Keratinocyte (primary cell): Measurements from ENCODE around the gene FBXO10. TPM values are rescaled to one million over a fixed set of nuclear protein-coding genes. Genes with fewer than 3 reads are reported as not detected.

Experiments
- DNase-seq: peaks from one replicate; pipeline ENCODE4 v3.0.0-alpha.2; 2011; ENCODE audit warnings: low read depth, missing footprints, low spot score
- FAIRE-seq: peaks from 2 replicates; lab custom pipeline; 2011; peaks lifted over from hg19 to GRCh38; lab: Jason Lieb, UNC
- H2AFZ ChIP-seq: 2 replicates; pipeline ENCODE4 v1.6.0; 2012; ENCODE audit warnings: low read length, control low read depth, inconsistent platforms; ENCODE audit not compliant: control insufficient read depth
- H3K27ac ChIP-seq: 2 replicates; pipeline ENCODE4 v1.5.1; 2011; ENCODE audit warnings: low read length; ENCODE audit not compliant: control insufficient read depth, insufficient read depth
- H3K27me3 ChIP-seq: 3 replicates; pipeline ENCODE4 v1.6.0; 2011; ENCODE audit warnings: low read length; ENCODE audit not compliant: control insufficient read depth, insufficient read depth; ENCODE audit errors: extremely low read depth
- H3K36me3 ChIP-seq, 2 experiments: 2 replicates in 1 of 2; 3 replicates in 1 of 2; pipeline ENCODE4 v1.5.1; 2011; ENCODE audit warnings: low read length in 2 of 2, mild to moderate bottlenecking in 1 of 2; ENCODE audit not compliant: control insufficient read depth in 2 of 2, insufficient read depth in 2 of 2; ENCODE audit errors: extremely low read depth in 1 of 2
- H3K4me1 ChIP-seq: 3 replicates; pipeline ENCODE4 v1.5.1; 2011; ENCODE audit warnings: low read length; ENCODE audit not compliant: control insufficient read depth, insufficient read depth; ENCODE audit errors: extremely low read depth
- H3K4me2 ChIP-seq: 3 replicates; pipeline ENCODE4 v1.6.0; 2011; ENCODE audit warnings: low read depth, low read length; ENCODE audit not compliant: control insufficient read depth, insufficient read depth; ENCODE audit errors: extremely low read depth
- H3K4me3 ChIP-seq, 3 experiments: fragments of 200-600 bp in 1 of 3; sonication (generic) in 1 of 3; 2 replicates in 2 of 3; 3 replicates in 1 of 3; pipeline ENCODE4 v1.5.1; 2011 to 2016; ENCODE audit warnings: low read length in 3 of 3, mild to moderate bottlenecking in 3 of 3, control low read depth in 2 of 3, inconsistent platforms in 1 of 3, low read depth in 1 of 3, mixed read lengths in 1 of 3, mixed run types in 1 of 3, moderate library complexity in 1 of 3; ENCODE audit not compliant: control insufficient read depth in 2 of 3, insufficient read depth in 2 of 3; ENCODE audit errors: extremely low read depth in 1 of 3
- H3K79me2 ChIP-seq: 2 replicates; pipeline ENCODE4 v1.6.0; 2012; ENCODE audit warnings: low read length; ENCODE audit not compliant: control insufficient read depth, insufficient read depth
- H3K9ac ChIP-seq: 3 replicates; pipeline ENCODE4 v1.6.0; 2011; ENCODE audit warnings: low read length; ENCODE audit not compliant: control insufficient read depth, insufficient read depth; ENCODE audit errors: extremely low read depth
- H3K9me1 ChIP-seq: 3 replicates; pipeline ENCODE4 v1.6.0; 2011; ENCODE audit warnings: low read length; ENCODE audit not compliant: control insufficient read depth, insufficient read depth; ENCODE audit errors: extremely low read depth
- H3K9me3 ChIP-seq: 2 replicates; pipeline ENCODE4 v1.5.1; 2012; ENCODE audit warnings: low read depth, low read length; ENCODE audit not compliant: control insufficient read depth
- H4K20me1 ChIP-seq: 3 replicates; pipeline ENCODE4 v1.6.0; 2011; ENCODE audit warnings: low read length; ENCODE audit not compliant: control insufficient read depth, insufficient read depth; ENCODE audit errors: extremely low read depth
- EZH2 ChIP-seq: IDR thresholded peaks from one replicate; pipeline ENCODE4 v1.6.1; 2012; ENCODE audit warnings: inconsistent platforms, mild to moderate bottlenecking, low read length, moderate library complexity
- dilution Hi-C: fragments of 300-500 bp; cut with MboI; formaldehyde crosslinking; loops from one replicate; pipeline ENCODE4 v1.7.0; 2020; ENCODE audit warnings: low sequenced_read_pairs; ENCODE audit not compliant: extremely low pct_ligation_motif_present
- polyA plus RNA-seq, 5 experiments: library from polyadenylated mRNA; depleted of rRNA in 3 of 5; stranded (reverse) in 3 of 5; stranded (forward) in 1 of 5; unstranded in 1 of 5; fragments of >200 nt; gene quantifications; 1 replicate in 1 of 5; 2 replicates in 3 of 5; 3 replicates in 1 of 5; pipeline versions ENCODE4 v1.2.1 to v1.2.3, GENCODE V29; 2011 to 2012; ENCODE audit warnings: missing spikeins in 2 of 5, low read depth in 1 of 5, low replicate concordance in 1 of 5
- TF ChIP-seq, protein P1 (sequence below), 3 experiments: IDR thresholded peaks in 1 of 3; conservative IDR thresholded peaks in 1 of 3; optimal IDR thresholded peaks in 1 of 3; 2 replicates in 2 of 3; 3 replicates in 1 of 3; pipeline versions ENCODE3 to v1.5.1; 2011; ENCODE audit warnings: low read length in 3 of 3, mild to moderate bottlenecking in 3 of 3, moderate library complexity in 2 of 3, control low read depth in 1 of 3, inconsistent platforms in 1 of 3; ENCODE audit not compliant: insufficient read depth in 2 of 3; ENCODE audit errors: extremely low read depth in 1 of 3

Gene FBXO10
- polyA plus RNA-seq, 1 donor (not counting 4 experiments of a cell fraction or from before 2014, with no cell fraction given), result 4.1 TPM

GRCh38 chr9:37501957-37502596, 74.1 kb downstream of the FBXO10 start:
- H3K4me3 ChIP-seq, result no peak overlapping the region
- FAIRE-seq (no peak), DNase-seq (no peak)
- H3K9me3 ChIP-seq, result no peaks in the 10 kb centered on the region
- H3K9me1 ChIP-seq, result no peaks in the 10 kb centered on the region
- H4K20me1 ChIP-seq, result peaks cover 2% of the 10 kb centered on the region
- H3K9ac ChIP-seq, result no peak overlapping the region
- peaks cover 30 to 61% of the 10 kb centered on the region in 2 experiments for H3K36me3 ChIP-seq
- no peak overlapping the region for H3K27ac ChIP-seq
- peaks cover 3% of the 10 kb centered on the region for H3K79me2 ChIP-seq
- dilution Hi-C loops, result no loop called here
- no peak for TF ChIP-seq EZH2
- TF ChIP-seq, protein P1, sequence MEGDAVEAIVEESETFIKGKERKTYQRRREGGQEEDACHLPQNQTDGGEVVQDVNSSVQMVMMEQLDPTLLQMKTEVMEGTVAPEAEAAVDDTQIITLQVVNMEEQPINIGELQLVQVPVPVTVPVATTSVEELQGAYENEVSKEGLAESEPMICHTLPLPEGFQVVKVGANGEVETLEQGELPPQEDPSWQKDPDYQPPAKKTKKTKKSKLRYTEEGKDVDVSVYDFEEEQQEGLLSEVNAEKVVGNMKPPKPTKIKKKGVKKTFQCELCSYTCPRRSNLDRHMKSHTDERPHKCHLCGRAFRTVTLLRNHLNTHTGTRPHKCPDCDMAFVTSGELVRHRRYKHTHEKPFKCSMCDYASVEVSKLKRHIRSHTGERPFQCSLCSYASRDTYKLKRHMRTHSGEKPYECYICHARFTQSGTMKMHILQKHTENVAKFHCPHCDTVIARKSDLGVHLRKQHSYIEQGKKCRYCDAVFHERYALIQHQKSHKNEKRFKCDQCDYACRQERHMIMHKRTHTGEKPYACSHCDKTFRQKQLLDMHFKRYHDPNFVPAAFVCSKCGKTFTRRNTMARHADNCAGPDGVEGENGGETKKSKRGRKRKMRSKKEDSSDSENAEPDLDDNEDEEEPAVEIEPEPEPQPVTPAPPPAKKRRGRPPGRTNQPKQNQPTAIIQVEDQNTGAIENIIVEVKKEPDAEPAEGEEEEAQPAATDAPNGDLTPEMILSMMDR (optimal IDR thresholded peaks at IDR 0.05 in 1 of 3, IDR thresholded peaks at IDR 0.05 in 1 of 3, conservative IDR thresholded peaks at IDR 0.05 in 1 of 3; ENCODE audit: extremely low read depth in 1 of 3, insufficient read depth in 2 of 3, low read length in 3 of 3), result no peak
- no peak overlapping the region for H3K4me2 ChIP-seq
- H2AFZ ChIP-seq, result no peak overlapping the region
- no peaks in the 10 kb centered on the region for H3K4me1 ChIP-seq
- H3K27me3 ChIP-seq, result no peaks in the 10 kb centered on the region

DNA sequence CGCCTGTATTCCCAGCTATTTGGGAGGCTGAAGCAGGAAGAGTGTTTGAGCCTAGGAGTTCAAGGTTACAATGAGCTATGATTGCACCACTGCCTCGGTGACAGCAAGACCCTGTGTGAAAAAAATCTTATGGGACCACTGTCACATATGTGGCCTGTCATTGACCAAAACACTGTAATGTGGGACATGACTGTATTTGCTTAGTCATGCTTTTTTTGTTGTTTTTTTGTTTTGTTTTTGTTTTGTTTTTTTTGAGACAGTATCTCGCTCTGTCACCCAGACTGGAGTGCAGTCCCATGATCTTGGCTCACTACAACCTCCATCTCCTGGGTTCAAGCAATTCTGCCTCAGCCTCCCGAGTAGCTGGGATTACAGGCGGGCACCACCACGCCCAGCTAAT, 76.9 kb downstream of the FBXO10 start:
- Histone ChIP-seq H3K4me3 (no peak overlapping the region), H4K20me1 (peaks cover 5% of the 10 kb centered on the region), H3K27ac (no peak overlapping the region), H2AFZ (no peak overlapping the region), H3K4me2 (no peak overlapping the region), H3K4me1 (no peaks in the 10 kb centered on the region), H3K9ac (no peak overlapping the region), H3K27me3 (no peaks in the 10 kb centered on the region), H3K79me2 (peaks cover 3% of the 10 kb centered on the region), H3K9me1 (no peaks in the 10 kb centered on the region), H3K9me3 (no peaks in the 10 kb centered on the region), H3K36me3 (peaks cover 36 to 64% of the 10 kb centered on the region in 2 experiments)
- no peak for FAIRE-seq
- DNase-seq, result no peak
- TF ChIP-seq, protein P1 (optimal IDR thresholded peaks at IDR 0.05 in 1 of 3, IDR thresholded peaks at IDR 0.05 in 1 of 3, conservative IDR thresholded peaks at IDR 0.05 in 1 of 3; ENCODE audit: extremely low read depth in 1 of 3, insufficient read depth in 2 of 3, low read length in 3 of 3), result no peak
- no peak for TF ChIP-seq EZH2
- dilution Hi-C loops, result loop anchor here (25.0 kb wide), 1 partner anchor 88 kb away; the partner anchor contains the start of genes FBXO10 and TOMM5
